ENCODE results near the gene CNTN4. TPM values are rescaled to one million over a fixed set of nuclear protein-coding genes. Genes with fewer than 3 reads are reported as not detected.

CNTN4 gene
- total and polyA plus RNA-seq, 4 donors: 15.8 to 228 (median 41.2) TPM

DNA sequence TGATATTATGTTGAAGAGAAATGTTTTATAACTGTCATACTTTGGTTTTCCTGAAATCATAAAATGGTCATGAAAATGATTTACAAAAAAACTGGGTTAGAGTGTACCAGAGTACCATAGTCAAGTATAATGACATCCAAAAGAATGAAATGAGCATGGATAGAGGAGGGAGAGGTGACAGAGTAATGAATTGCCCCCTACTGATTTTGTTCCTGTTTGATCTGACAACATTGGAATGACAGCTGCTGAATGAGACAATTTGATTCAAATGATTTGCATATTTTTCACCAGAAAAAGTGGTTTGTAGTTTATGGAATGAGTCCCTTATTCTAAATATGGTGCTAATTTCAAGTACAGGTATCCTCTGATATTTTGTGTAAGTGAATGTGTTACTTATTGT is 271.7 kb downstream of the CNTN4 start:
- Histone ChIP-seq H3K36me3 (ENCODE audit: control insufficient read depth in 1 of 2, insufficient read depth in 2 of 2, low read length in 1 of 2) (no peaks in the 10 kb centered on the region), H3K27ac (ENCODE audit: low read depth in 1 of 2, low read length in 2 of 2) (no peak overlapping the region), H3K27me3 (ENCODE audit: control insufficient read depth in 1 of 2, insufficient read depth in 2 of 2, low read length in 1 of 2) (no peaks in the 10 kb centered on the region), H3K9me3 (ENCODE audit: control insufficient read depth, low read length) (no peaks in the 10 kb centered on the region), H3K4me3 (ENCODE audit: low read length in 2 of 2) (no peak overlapping the region), H3K4me1 (ENCODE audit: control insufficient read depth in 1 of 2, insufficient read depth in 2 of 2, low read length in 2 of 2) (no peaks in the 10 kb centered on the region)
- DNase-seq: no peak
- ATAC-seq (ENCODE audit: low FRiP score): no peak
- intact Hi-C loops (cut with DNase I): no loop called here

DNA sequence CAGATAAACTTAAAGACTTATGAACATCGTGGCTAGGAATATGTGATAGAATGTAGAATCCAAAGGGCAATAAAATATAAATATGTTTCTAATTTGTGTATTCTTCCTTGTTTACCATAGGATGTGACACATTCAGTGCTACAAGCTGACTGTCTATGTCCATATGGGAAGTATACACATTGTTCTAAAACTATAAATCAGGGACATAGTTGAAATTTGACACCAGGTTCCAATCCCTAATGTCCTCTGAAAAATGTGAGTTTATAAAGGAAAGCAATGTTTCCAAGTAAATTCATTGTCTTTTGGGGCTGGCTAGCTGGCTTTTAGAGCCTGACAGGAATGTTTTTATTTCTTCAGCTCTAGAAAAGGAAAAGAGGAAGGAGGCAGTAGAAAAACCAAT is 273.6 kb downstream of the CNTN4 start:
- ATAC-seq (ENCODE audit: low FRiP score) (no peak), DNase-seq (no peak)
- intact Hi-C loops (cut with DNase I): no loop called here
- H3K27me3 ChIP-seq (ENCODE audit: control insufficient read depth in 1 of 2, insufficient read depth in 2 of 2, low read length in 1 of 2): no peaks in the 10 kb centered on the region
- no peaks in the 10 kb centered on the region for H3K9me3 ChIP-seq (ENCODE audit: control insufficient read depth, low read length)
- 73 to 79% methylated on average over 1 of the region's 1 CpG for WGBS, 2 donors
- H3K27ac ChIP-seq (ENCODE audit: low read depth in 1 of 2, low read length in 2 of 2): no peak overlapping the region
- no peaks in the 10 kb centered on the region for H3K36me3 ChIP-seq (ENCODE audit: control insufficient read depth in 1 of 2, insufficient read depth in 2 of 2, low read length in 1 of 2)
- H3K4me3 ChIP-seq (ENCODE audit: low read length in 2 of 2): no peak overlapping the region
- H3K4me1 ChIP-seq (ENCODE audit: control insufficient read depth in 1 of 2, insufficient read depth in 2 of 2, low read length in 2 of 2): no peaks in the 10 kb centered on the region

DNA sequence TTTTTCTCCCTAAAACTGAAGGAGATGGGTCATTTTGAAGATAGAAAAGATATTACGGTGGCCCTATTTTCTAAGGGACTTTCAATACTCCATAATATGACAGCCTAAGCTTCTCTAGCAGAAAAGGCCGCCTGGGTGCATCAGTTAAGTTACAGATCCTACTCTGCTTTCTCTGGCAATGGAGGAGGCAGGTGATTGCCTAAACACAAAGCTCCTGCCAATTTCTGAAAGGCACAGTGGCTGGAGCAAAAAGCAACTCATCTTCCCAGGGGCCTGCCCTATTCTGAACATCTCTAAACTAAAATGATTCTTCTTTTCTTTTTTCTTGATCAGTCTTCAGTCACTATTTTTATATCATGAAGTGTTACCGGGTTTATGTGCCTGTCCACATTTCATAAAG is 276.7 kb downstream of the CNTN4 start:
- ATAC-seq (ENCODE audit: low FRiP score) (no peak), DNase-seq (no peak)
- H3K27ac ChIP-seq (ENCODE audit: low read depth in 1 of 2, low read length in 2 of 2): no peak overlapping the region
- no peaks in the 10 kb centered on the region for H3K36me3 ChIP-seq (ENCODE audit: control insufficient read depth in 1 of 2, insufficient read depth in 2 of 2, low read length in 1 of 2)
- intact Hi-C loops (cut with DNase I): no loop called here
- 66 to 70% methylated on average over 3 of the region's 3 CpGs for WGBS, 2 donors
- no peaks in the 10 kb centered on the region for H3K9me3 ChIP-seq (ENCODE audit: control insufficient read depth, low read length)
- H3K4me1 ChIP-seq (ENCODE audit: control insufficient read depth in 1 of 2, insufficient read depth in 2 of 2, low read length in 2 of 2): no peaks in the 10 kb centered on the region
- H3K27me3 ChIP-seq (ENCODE audit: control insufficient read depth in 1 of 2, insufficient read depth in 2 of 2, low read length in 1 of 2): no peaks in the 10 kb centered on the region
- no peak overlapping the region for H3K4me3 ChIP-seq (ENCODE audit: low read length in 2 of 2)

DNA sequence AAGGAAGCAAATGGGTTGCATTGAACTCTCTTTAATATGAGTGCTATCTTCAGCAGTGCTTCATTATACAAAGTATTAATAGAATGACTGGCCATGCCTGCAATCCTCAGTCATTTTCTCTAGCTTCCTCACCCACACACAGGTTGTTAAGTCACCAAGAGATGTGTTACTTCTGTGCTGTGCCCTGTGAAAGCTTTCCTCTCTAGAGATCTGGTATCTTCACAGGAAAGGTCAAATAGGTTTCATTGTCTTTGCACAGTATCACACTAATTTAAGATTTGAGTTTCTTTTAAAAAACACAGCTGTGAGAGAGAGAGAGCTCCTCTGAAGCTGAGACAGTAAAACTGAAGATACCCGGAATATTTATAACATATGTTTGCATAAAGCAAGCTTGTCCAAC is 278.6 kb downstream of the CNTN4 start:
- Histone ChIP-seq H3K27me3 (ENCODE audit: control insufficient read depth in 1 of 2, insufficient read depth in 2 of 2, low read length in 1 of 2) (no peaks in the 10 kb centered on the region), H3K27ac (ENCODE audit: low read depth in 1 of 2, low read length in 2 of 2) (no peak overlapping the region), H3K4me1 (ENCODE audit: control insufficient read depth in 1 of 2, insufficient read depth in 2 of 2, low read length in 2 of 2) (no peaks in the 10 kb centered on the region), H3K36me3 (ENCODE audit: control insufficient read depth in 1 of 2, insufficient read depth in 2 of 2, low read length in 1 of 2) (no peaks in the 10 kb centered on the region), H3K4me3 (ENCODE audit: low read length in 2 of 2) (no peak overlapping the region), H3K9me3 (ENCODE audit: control insufficient read depth, low read length) (no peaks in the 10 kb centered on the region)
- WGBS, 2 donors: 35 to 49% methylated on average over 1 of the region's 1 CpG
- ATAC-seq (ENCODE audit: low FRiP score): no peak
- no peak for DNase-seq
- intact Hi-C loops (cut with DNase I): no loop called here

DNA sequence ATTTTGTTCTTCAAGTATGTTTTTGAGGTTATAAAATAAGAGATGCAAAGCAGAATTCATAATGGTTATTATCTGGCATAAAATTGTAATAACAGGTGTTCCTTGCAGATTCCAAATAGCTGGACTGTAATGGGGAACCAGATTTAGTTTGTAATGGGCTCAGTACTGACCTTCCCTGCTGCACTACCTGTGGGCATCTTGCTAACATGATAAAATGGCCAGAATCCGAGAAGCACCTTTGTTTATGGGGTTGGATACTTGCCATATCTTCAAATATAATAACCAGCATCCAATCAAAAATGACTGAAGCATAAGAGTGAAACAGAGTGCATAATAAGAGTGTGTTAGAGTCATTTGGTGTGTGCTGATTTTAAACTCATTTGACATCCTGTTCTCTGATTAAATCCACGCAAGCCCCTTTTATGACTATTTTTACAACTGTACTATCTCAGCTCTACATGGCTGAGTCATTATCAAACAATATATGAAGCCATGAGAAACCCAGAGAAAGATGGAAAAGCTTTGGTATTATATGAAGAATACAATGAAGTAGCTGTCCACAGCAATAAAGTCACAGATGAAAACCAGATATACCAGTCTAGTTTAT is 292.4 kb downstream of the CNTN4 start:
- H3K27ac ChIP-seq (ENCODE audit: low read depth in 1 of 2, low read length in 2 of 2): no peak overlapping the region
- intact Hi-C loops (cut with DNase I): no loop called here
- no peak overlapping the region for H3K4me3 ChIP-seq (ENCODE audit: low read length in 2 of 2)
- no peaks in the 10 kb centered on the region for H3K4me1 ChIP-seq (ENCODE audit: control insufficient read depth in 1 of 2, insufficient read depth in 2 of 2, low read length in 2 of 2)
- DNase-seq (no peak), ATAC-seq (ENCODE audit: low FRiP score) (no peak)
- 57 to 59% methylated on average over 2 of the region's 2 CpGs for WGBS, 2 donors
- H3K36me3 ChIP-seq (ENCODE audit: control insufficient read depth in 1 of 2, insufficient read depth in 2 of 2, low read length in 1 of 2): no peaks in the 10 kb centered on the region
- H3K9me3 ChIP-seq (ENCODE audit: control insufficient read depth, low read length): no peaks in the 10 kb centered on the region
- H3K27me3 ChIP-seq (ENCODE audit: control insufficient read depth in 1 of 2, insufficient read depth in 2 of 2, low read length in 1 of 2): no peaks in the 10 kb centered on the region

DNA sequence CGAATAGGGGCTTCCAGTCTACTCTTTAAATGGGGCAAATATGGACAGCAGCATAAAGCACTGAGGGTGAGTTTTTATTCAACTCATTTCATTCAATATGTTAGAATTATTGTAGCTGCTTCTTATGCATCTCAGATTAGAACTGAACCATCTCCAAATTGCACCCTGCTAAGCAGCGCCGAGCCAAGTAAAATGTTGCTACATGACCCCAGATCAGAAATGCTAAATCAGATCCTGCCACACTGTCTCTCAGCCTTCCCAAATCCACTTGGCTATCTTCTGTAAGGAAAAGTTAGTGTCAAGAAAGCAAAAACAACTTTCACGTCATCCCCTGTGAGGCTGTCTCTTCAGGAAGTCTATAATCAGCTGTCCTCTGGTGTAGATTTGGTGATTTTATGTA is 293.2 kb downstream of the CNTN4 start:
- H3K4me3 ChIP-seq (ENCODE audit: low read length in 2 of 2): no peak overlapping the region
- 77 to 83% methylated on average over 4 of the region's 4 CpGs for WGBS, 2 donors
- no peaks in the 10 kb centered on the region for H3K36me3 ChIP-seq (ENCODE audit: control insufficient read depth in 1 of 2, insufficient read depth in 2 of 2, low read length in 1 of 2)
- ATAC-seq (ENCODE audit: low FRiP score) (no peak), DNase-seq (no peak)
- H3K4me1 ChIP-seq (ENCODE audit: control insufficient read depth in 1 of 2, insufficient read depth in 2 of 2, low read length in 2 of 2): no peaks in the 10 kb centered on the region
- intact Hi-C loops (cut with DNase I): no loop called here
- no peaks in the 10 kb centered on the region for H3K27me3 ChIP-seq (ENCODE audit: control insufficient read depth in 1 of 2, insufficient read depth in 2 of 2, low read length in 1 of 2)
- H3K27ac ChIP-seq (ENCODE audit: low read depth in 1 of 2, low read length in 2 of 2): no peak overlapping the region
- H3K9me3 ChIP-seq (ENCODE audit: control insufficient read depth, low read length): no peaks in the 10 kb centered on the region

DNA sequence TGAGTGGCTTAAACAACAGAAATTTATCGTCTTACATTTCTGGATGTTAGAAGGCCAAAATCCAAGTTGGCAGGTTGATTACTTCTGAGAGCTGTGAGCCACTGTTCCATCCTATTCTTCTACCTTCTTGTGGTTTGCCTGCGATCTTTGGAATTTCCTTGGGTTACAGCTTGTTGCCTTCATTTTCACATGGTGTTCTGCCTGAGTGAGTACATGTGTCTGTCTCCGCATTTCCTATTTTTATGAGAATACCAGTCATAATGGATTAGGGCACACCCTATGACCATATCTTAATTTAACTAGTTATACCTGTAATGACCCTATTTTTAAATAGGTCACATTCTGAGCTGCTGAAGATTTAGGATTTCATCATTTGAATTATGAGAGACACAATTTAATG is 294.3 kb downstream of the CNTN4 start:
- 86% methylated on average over 3 of the region's 3 CpGs for WGBS, 2 donors
- Histone ChIP-seq H3K9me3 (ENCODE audit: control insufficient read depth, low read length) (no peaks in the 10 kb centered on the region), H3K4me3 (ENCODE audit: low read length in 2 of 2) (no peak overlapping the region), H3K36me3 (ENCODE audit: control insufficient read depth in 1 of 2, insufficient read depth in 2 of 2, low read length in 1 of 2) (no peaks in the 10 kb centered on the region), H3K4me1 (ENCODE audit: control insufficient read depth in 1 of 2, insufficient read depth in 2 of 2, low read length in 2 of 2) (no peaks in the 10 kb centered on the region), H3K27me3 (ENCODE audit: control insufficient read depth in 1 of 2, insufficient read depth in 2 of 2, low read length in 1 of 2) (no peaks in the 10 kb centered on the region), H3K27ac (ENCODE audit: low read depth in 1 of 2, low read length in 2 of 2) (no peak overlapping the region)
- intact Hi-C loops (cut with DNase I): no loop called here
- ATAC-seq (ENCODE audit: low FRiP score) (no peak), DNase-seq (no peak)

DNA sequence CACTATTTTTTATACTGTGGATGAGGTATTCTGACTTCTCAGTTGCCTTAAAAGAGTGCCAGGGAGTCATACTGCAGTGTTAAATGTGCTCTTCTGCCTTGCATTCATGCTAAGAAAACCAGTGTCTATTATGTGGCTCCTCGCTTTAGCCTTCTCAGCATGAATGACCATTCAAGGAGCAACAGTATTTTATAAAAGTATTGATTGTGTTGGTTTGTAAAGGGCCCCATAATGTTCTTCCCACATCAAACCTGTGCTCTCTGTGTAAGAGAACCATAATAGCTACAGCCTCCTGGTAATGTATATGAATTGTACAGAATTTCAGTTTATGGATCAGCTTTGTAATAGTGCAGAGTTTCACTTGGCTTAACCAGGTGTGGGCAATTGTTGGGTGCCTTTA is 316.4 kb downstream of the CNTN4 start:
- intact Hi-C loops (cut with DNase I): no loop called here
- Histone ChIP-seq H3K27me3 (ENCODE audit: control insufficient read depth in 1 of 2, insufficient read depth in 2 of 2, low read length in 1 of 2) (no peaks in the 10 kb centered on the region), H3K4me3 (ENCODE audit: low read length in 2 of 2) (no peak overlapping the region), H3K36me3 (ENCODE audit: control insufficient read depth in 1 of 2, insufficient read depth in 2 of 2, low read length in 1 of 2) (no peaks in the 10 kb centered on the region), H3K9me3 (ENCODE audit: control insufficient read depth, low read length) (no peaks in the 10 kb centered on the region), H3K27ac (ENCODE audit: low read depth in 1 of 2, low read length in 2 of 2) (no peak overlapping the region), H3K4me1 (ENCODE audit: control insufficient read depth in 1 of 2, insufficient read depth in 2 of 2, low read length in 2 of 2) (no peaks in the 10 kb centered on the region)
- ATAC-seq (ENCODE audit: low FRiP score) (no peak), DNase-seq (no peak)
- WGBS, 2 donors: 94 to 100% methylated on average over 1 of the region's 1 CpG

DNA sequence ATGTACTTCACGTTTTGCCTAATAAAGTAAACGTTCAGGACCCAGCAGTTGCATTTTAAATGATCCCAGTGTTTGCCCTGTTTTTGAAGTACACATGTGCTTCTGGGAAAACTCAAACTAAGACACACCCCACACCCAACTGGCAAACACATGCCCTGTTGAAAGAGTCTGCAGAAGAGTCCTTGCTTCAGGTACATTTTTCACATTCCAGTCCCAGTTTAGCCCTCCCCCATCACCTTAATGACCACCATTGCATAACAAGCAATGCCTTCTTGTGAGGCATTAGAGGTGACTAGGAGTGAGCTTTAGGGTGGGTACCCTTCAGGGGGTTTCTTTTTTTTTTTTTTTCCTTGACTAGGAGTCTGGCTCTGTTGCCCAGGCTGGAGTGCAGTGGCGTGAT is 322.3 kb downstream of the CNTN4 start:
- H3K27ac ChIP-seq (ENCODE audit: low read depth in 1 of 2, low read length in 2 of 2): no peak overlapping the region
- DNase-seq: no peak
- no peak overlapping the region for H3K4me3 ChIP-seq (ENCODE audit: low read length in 2 of 2)
- no peaks in the 10 kb centered on the region for H3K36me3 ChIP-seq (ENCODE audit: control insufficient read depth in 1 of 2, insufficient read depth in 2 of 2, low read length in 1 of 2)
- 70 to 73% methylated on average over 3 of the region's 3 CpGs for WGBS, 2 donors
- H3K4me1 ChIP-seq (ENCODE audit: control insufficient read depth in 1 of 2, insufficient read depth in 2 of 2, low read length in 2 of 2): peaks cover 0 to 2% of the 10 kb centered on the region in 2 donors
- intact Hi-C loops (cut with DNase I): no loop called here
- ATAC-seq (ENCODE audit: low FRiP score): no peak
- no peaks in the 10 kb centered on the region for H3K27me3 ChIP-seq (ENCODE audit: control insufficient read depth in 1 of 2, insufficient read depth in 2 of 2, low read length in 1 of 2)
- no peaks in the 10 kb centered on the region for H3K9me3 ChIP-seq (ENCODE audit: control insufficient read depth, low read length)

Data from aorta (tissue), 5 donors.